Measurements from ENCODE around the gene TBC1D14. TPM values are rescaled to one million over a fixed set of nuclear protein-coding genes. Genes with fewer than 3 reads are reported as not detected.

TBC1D14 gene
- total and polyA plus RNA-seq, 9 of the 15 experiments (the other 6 are each of a cell fraction or from before 2014, with no cell fraction given) = 2.1 to 59.6 (median 44.8) TPM

- peak; percentile 84 for TF ChIP-seq RBM22 (IDR thresholded peaks at IDR 0.05; ENCODE audit: low read depth, low read length, poor library complexity, severe bottlenecking)
- no peak for TF ChIP-seq NFYB (IDR thresholded peaks at IDR 0.05; ENCODE audit: extremely low read depth, insufficient read length)
- TF ChIP-seq, protein P1, sequence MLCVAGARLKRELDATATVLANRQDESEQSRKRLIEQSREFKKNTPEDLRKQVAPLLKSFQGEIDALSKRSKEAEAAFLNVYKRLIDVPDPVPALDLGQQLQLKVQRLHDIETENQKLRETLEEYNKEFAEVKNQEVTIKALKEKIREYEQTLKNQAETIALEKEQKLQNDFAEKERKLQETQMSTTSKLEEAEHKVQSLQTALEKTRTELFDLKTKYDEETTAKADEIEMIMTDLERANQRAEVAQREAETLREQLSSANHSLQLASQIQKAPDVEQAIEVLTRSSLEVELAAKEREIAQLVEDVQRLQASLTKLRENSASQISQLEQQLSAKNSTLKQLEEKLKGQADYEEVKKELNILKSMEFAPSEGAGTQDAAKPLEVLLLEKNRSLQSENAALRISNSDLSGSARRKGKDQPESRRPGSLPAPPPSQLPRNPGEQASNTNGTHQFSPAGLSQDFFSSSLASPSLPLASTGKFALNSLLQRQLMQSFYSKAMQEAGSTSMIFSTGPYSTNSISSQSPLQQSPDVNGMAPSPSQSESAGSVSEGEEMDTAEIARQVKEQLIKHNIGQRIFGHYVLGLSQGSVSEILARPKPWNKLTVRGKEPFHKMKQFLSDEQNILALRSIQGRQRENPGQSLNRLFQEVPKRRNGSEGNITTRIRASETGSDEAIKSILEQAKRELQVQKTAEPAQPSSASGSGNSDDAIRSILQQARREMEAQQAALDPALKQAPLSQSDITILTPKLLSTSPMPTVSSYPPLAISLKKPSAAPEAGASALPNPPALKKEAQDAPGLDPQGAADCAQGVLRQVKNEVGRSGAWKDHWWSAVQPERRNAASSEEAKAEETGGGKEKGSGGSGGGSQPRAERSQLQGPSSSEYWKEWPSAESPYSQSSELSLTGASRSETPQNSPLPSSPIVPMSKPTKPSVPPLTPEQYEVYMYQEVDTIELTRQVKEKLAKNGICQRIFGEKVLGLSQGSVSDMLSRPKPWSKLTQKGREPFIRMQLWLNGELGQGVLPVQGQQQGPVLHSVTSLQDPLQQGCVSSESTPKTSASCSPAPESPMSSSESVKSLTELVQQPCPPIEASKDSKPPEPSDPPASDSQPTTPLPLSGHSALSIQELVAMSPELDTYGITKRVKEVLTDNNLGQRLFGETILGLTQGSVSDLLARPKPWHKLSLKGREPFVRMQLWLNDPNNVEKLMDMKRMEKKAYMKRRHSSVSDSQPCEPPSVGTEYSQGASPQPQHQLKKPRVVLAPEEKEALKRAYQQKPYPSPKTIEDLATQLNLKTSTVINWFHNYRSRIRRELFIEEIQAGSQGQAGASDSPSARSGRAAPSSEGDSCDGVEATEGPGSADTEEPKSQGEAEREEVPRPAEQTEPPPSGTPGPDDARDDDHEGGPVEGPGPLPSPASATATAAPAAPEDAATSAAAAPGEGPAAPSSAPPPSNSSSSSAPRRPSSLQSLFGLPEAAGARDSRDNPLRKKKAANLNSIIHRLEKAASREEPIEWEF (CRISPR knock-in tag; IDR thresholded peaks at IDR 0.05) = no peak
- no peak for TF ChIP-seq TARDBP (IDR thresholded peaks at IDR 0.05)
- no peak for TF ChIP-seq MLX (CRISPR knock-in tag; conservative IDR thresholded peaks at IDR 0.05)
- TF ChIP-seq TRIM24 (IDR thresholded peaks at IDR 0.05) = no peak
- no peak for TF ChIP-seq CEBPZ (IDR thresholded peaks at IDR 0.05; ENCODE audit: borderline replicate concordance, low read depth, low read length)
- TF ChIP-seq RB1 (IDR thresholded peaks at IDR 0.05; ENCODE audit: low read depth) = peak; percentile 68; the same call in 1 of the 2 replicates
- TF ChIP-seq CHAMP1 (IDR thresholded peaks at IDR 0.05) = no peak
- TF ChIP-seq STAT5A (IDR thresholded peaks at IDR 0.05; ENCODE audit: borderline replicate concordance, low read length) = no peak
- TF ChIP-seq ZNF311 (CRISPR knock-in tag; IDR thresholded peaks at IDR 0.05) = no peak
- TF ChIP-seq ZSCAN32 (CRISPR knock-in tag; IDR thresholded peaks at IDR 0.05) = no peak
- TF ChIP-seq NR2F6 (CRISPR knock-in tag; IDR thresholded peaks at IDR 0.05) = no peak
These were observed 77.4 kb downstream of the TBC1D14 start (continued) for GRCh38 chr4:6986781-6987587.

All from K562 (cell line).